Lower lobe of right lung (tissue), 2 donors: ENCODE results near the gene EFHC1. TPM values are rescaled to one million over a fixed set of nuclear protein-coding genes. Genes with fewer than 3 reads are reported as not detected.

Experiments used
- ATAC-seq, 2 donors: fragments of 200-7000 bp; cut with Tn5 transposase; one replicate each; pipeline ENCODE4 v1.9.1; 2020 to 2022; ENCODE audit warnings: mild to moderate bottlenecking in 2 of 2, moderate library complexity in 2 of 2
- DNase-seq: peaks from one replicate; pipeline ENCODE4 v3.0.0-alpha.2; 2020
- H3K27ac ChIP-seq: fragments of 200-600 bp; one replicate; pipeline ENCODE4 v1.8.0; 2022
- H3K27me3 ChIP-seq: fragments of 200-600 bp; one replicate; pipeline ENCODE4 v1.8.0; 2022; ENCODE audit warnings: low read depth
- H3K36me3 ChIP-seq: fragments of 200-600 bp; one replicate; pipeline ENCODE4 v1.8.0; 2022; ENCODE audit warnings: mild to moderate bottlenecking
- H3K4me1 ChIP-seq: fragments of 200-600 bp; one replicate; pipeline ENCODE4 v1.8.0; 2022
- H3K4me3 ChIP-seq: fragments of 200-600 bp; one replicate; pipeline ENCODE4 v1.8.0; 2022; ENCODE audit warnings: mild to moderate bottlenecking
- H3K9me3 ChIP-seq: fragments of 200-600 bp; one replicate; pipeline ENCODE4 v1.8.0; 2022
- intact Hi-C: fragments of 100-400 bp; cut with DNase I; formaldehyde crosslinking; loops from one replicate; pipeline ENCODE4 v1.11.0; 2022
- total RNA-seq: library from RNA; stranded (reverse); fragmentation: NEBNext Ultra II Directional; extraction: Animal tissue kit (Norgen Biotek cat#: 25700); gene quantifications from one replicate; pipeline ENCODE4 v1.2.1, GENCODE V29; 2021
- TF ChIP-seq, protein P1 (sequence below): fragments of 200-600 bp; IDR thresholded peaks from one replicate; pipeline ENCODE4 v1.8.0; 2022; ENCODE audit warnings: antibody characterized with exemption, mild to moderate bottlenecking
- donor health status: DM: no; HTN: yes; CAD: no; lungs with severe emphysema.

The EFHC1 gene
- total RNA-seq, 1 donor from 2014 or later: 42.2 TPM

- TF ChIP-seq, protein P1, sequence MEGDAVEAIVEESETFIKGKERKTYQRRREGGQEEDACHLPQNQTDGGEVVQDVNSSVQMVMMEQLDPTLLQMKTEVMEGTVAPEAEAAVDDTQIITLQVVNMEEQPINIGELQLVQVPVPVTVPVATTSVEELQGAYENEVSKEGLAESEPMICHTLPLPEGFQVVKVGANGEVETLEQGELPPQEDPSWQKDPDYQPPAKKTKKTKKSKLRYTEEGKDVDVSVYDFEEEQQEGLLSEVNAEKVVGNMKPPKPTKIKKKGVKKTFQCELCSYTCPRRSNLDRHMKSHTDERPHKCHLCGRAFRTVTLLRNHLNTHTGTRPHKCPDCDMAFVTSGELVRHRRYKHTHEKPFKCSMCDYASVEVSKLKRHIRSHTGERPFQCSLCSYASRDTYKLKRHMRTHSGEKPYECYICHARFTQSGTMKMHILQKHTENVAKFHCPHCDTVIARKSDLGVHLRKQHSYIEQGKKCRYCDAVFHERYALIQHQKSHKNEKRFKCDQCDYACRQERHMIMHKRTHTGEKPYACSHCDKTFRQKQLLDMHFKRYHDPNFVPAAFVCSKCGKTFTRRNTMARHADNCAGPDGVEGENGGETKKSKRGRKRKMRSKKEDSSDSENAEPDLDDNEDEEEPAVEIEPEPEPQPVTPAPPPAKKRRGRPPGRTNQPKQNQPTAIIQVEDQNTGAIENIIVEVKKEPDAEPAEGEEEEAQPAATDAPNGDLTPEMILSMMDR: no peak
- Histone ChIP-seq H3K36me3 (no peaks in the 10 kb centered on the region), H3K4me1 (peaks cover 64% of the 10 kb centered on the region), H3K9me3 (no peaks in the 10 kb centered on the region), H3K27ac (peak overlapping the region; percentile 33), H3K4me3 (no peak overlapping the region), H3K27me3 (no peaks in the 10 kb centered on the region)
- intact Hi-C loops: no loop called here
- ATAC-seq: no peak
- no peak for DNase-seq
Measured at GRCh38 chr6:52545406-52546119, 125.4 kb downstream of the EFHC1 start.

GRCh38 chr6:52546192-52546591 is 126.0 kb downstream of the EFHC1 start:
- ATAC-seq: no peak
- TF ChIP-seq, protein P1: no peak
- H3K4me1 ChIP-seq: peaks cover 71% of the 10 kb centered on the region
- H3K36me3 ChIP-seq: no peaks in the 10 kb centered on the region
- no peaks in the 10 kb centered on the region for H3K9me3 ChIP-seq
- no peak overlapping the region for H3K4me3 ChIP-seq
- no peak for DNase-seq
- H3K27ac ChIP-seq: no peak overlapping the region
- no peaks in the 10 kb centered on the region for H3K27me3 ChIP-seq
- intact Hi-C loops: no loop called here

DNA sequence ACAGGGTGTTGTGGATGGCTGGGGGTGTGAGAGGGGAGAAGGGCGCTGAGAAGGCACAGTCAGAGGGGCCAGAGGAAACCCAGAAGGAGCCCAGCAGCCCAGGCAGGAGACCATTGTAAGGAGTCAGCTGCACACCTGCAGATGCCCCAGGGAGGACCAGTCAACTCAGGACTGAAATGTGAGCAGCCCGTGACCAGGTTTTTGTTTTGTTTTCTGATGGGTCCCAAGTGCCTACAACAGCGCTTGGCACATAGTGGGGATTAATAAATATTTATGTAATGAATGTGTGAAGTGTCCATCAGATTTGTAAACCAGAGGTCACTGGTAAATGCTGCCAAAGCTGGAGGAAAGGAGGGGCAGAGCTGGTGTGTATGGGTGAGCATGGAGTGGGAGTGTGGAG is 126.5 kb downstream of the EFHC1 start:
- Histone ChIP-seq H3K36me3 (no peaks in the 10 kb centered on the region), H3K4me1 (peaks cover 76% of the 10 kb centered on the region), H3K9me3 (no peaks in the 10 kb centered on the region), H3K4me3 (no peak overlapping the region), H3K27me3 (no peaks in the 10 kb centered on the region), H3K27ac (no peak overlapping the region)
- DNase-seq (no peak), ATAC-seq (no peak)
- TF ChIP-seq, protein P1: no peak
- intact Hi-C loops: no loop called here

- Histone ChIP-seq H3K9me3 (no peaks in the 10 kb centered on the region), H3K36me3 (no peaks in the 10 kb centered on the region), H3K4me3 (no peak overlapping the region), H3K27me3 (no peaks in the 10 kb centered on the region), H3K27ac (no peak overlapping the region), H3K4me1 (peaks cover 87% of the 10 kb centered on the region)
- TF ChIP-seq, protein P1: no peak
- DNase-seq (no peak), ATAC-seq (no peak)
- intact Hi-C loops: no loop called here
Measured at GRCh38 chr6:52547647-52548352, 127.7 kb downstream of the EFHC1 start.

DNA sequence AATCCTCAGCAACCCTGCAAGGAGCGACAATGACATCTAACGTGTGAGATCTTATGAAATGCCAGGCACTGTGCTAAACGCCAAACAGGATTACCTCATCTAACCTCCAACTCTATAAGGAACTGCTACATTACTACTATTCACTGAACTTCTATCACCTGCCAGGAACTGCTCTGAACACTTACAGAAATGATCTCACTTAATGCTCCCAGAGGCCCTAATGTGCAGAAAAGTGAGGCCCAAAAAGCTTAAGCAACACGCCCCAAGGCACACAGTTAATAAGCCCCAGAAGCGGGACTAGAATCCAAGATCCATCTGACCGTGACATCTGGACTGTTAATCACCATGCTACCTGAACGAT is 128.2 kb downstream of the EFHC1 start:
- Histone ChIP-seq H3K4me1 (peaks cover 83% of the 10 kb centered on the region), H3K27ac (no peak overlapping the region), H3K27me3 (no peaks in the 10 kb centered on the region), H3K36me3 (no peaks in the 10 kb centered on the region), H3K4me3 (no peak overlapping the region), H3K9me3 (no peaks in the 10 kb centered on the region)
- no peak for DNase-seq
- no peak for ATAC-seq
- TF ChIP-seq, protein P1: no peak
- intact Hi-C loops: no loop called here
